Activated T-helper 1 cell treated with Interleukin-2 at 50 U/mL for 16 hours (primary cell): ENCODE results near the gene AUTS2.

Experiments
- DNase-seq: peaks from one replicate; pipeline ENCODE4 v3.0.0-alpha.2; 2020; ENCODE audit warnings: low read depth

AUTS2 gene

DNA sequence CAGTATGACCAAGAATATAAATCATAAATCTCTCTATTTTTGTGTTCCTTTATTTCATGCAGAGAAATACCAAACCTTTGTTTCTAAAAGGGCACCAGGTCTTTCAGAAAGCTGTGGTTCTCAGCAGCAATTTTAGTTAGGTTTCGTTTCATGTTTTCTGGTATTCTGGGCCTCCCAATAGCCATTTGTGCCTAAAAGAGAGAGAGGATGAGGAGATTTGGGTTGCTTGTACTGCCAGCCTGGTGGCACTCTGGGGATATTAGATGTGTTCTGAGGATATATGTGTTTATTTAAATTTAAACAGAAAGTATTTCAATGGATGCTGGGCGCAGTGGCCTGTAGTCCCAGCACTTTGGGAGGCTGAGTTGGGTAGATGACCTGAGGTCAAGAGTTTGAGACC is 471.7 kb downstream of the AUTS2 start:
- DNase-seq, result no peak

GRCh38 chr7:70071766-70072165 is 473.5 kb downstream of the AUTS2 start:
- DNase-seq, result no peak

- no peak for DNase-seq
Measured at GRCh38 chr7:70072220-70072619, 473.9 kb downstream of the AUTS2 start.

GRCh38 chr7:70076325-70076724 is 478.1 kb downstream of the AUTS2 start:
- DNase-seq, result no peak

GRCh38 chr7:70082099-70082611 is 483.9 kb downstream of the AUTS2 start:
- DNase-seq, result no peak

DNA sequence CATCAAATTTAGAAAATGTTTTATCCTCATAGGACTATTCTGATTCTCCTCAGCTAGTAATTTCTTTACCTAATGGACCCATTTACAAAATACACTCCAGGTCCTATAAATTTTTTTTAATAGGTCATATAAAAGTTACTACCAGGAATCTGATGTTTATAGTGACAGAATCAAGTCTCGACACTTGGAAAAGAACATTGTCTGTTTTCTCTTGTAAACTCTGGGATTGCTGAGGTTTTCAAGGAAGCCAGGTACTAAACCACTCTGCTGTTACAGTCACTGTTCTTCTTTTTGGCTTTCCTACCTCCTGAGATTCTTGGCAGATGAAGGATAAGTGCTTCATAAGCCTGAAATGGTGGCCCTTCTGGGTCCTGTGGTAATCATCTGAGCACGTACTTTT is 493.1 kb downstream of the AUTS2 start:
- DNase-seq, result no peak

DNA sequence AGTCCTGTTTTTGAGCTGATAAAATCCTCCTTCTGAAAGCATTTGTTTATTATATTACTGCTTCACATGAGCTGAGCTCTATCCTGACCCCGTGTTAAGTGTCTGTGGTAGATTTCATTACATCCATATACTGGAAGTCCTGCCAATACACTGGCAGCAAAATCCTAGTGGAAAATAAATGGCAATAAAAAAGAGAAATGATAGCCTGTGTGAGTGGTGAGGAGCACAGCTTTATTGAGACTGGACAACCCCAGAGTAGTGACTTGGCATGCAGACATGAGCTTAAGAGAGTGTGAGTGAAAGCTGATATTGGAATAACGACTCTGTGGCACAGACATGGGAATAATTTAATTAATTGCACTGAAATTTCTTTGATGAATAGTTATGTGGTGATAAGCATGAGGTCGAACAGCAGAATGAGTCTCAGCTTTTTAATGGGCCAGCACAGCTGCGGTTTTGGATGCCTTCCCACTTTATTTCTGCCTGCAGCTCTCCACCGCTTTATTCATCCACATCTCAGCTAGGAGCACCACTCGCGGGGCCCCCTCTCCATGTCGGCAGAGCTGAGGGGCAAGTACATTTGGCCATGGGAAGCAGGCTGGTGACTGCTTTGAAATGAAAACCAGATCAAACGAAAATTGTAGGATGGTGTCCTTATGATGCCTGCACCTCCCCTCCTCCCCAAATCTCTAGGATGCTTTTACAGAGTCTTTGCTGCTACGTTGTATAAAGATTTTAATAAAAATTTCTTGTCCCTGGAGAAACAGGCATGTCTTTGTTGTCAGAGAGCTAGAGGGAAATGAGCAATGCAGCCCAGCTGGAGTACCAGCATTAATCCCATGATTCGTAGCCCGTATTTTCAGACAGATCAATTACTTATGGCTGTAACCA is 494.3 kb downstream of the AUTS2 start:
- no peak for DNase-seq

GRCh38 chr7:70093205-70093904 is 495.1 kb downstream of the AUTS2 start:
- no peak for DNase-seq

DNA sequence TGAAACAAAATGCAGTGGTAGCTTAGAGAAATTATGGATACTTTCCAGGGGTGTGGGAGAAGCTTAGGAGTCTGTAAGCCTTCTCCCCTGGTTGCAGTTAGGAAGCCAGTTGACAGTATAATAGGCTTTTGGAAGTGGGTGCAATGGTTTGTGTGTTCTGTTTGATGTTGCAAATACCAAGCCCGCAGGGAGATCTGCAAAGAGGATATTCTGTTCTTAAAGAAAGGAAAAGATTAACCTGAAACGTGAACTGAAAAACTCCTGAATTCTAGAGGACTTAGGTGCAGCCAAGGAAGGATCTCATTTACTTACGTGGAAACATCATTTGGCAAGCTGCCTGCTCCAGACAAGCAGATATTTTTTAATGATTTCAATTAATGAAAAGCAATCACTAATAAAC is 496.6 kb downstream of the AUTS2 start:
- no peak for DNase-seq

DNA sequence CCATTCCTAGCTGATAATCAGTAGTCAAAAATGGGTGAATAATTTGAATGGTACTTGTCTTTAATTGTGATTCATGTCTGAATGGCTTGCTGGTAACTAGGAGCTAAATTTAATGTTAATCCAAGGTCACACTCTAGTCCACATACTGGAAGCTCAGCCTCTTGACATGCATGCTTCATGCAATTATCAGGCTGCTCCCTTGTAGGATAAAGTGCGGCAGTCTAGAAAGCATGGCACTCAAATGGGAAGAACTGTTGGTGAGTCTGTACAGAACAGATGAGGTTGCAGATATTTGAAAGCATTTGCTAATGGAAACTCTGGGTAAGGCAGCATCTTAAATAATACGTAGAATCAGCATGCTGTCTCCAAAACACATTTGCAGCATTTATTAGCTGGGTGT is 499.4 kb downstream of the AUTS2 start:
- no peak for DNase-seq

DNA sequence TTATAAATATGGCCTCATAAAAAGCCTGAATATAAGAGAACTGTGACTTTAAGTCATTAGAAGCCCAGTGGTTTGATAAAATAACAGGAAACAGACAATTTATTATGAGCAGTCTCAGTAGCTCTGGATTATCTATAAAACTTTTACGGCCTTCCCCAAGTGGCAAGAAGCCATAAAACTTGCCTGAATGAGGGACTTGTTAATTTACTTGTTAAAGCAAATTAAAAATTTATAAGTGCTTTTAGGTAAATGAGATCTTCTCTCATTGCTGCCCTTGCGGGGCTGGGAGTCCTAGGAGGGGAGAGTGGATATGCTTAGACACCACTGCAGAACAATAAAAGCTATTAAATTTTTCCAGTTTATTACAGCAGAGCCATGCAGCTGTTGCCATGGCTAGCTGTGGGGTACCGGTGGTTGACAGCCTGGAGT is 499.9 kb downstream of the AUTS2 start:
- no peak for DNase-seq

DNA sequence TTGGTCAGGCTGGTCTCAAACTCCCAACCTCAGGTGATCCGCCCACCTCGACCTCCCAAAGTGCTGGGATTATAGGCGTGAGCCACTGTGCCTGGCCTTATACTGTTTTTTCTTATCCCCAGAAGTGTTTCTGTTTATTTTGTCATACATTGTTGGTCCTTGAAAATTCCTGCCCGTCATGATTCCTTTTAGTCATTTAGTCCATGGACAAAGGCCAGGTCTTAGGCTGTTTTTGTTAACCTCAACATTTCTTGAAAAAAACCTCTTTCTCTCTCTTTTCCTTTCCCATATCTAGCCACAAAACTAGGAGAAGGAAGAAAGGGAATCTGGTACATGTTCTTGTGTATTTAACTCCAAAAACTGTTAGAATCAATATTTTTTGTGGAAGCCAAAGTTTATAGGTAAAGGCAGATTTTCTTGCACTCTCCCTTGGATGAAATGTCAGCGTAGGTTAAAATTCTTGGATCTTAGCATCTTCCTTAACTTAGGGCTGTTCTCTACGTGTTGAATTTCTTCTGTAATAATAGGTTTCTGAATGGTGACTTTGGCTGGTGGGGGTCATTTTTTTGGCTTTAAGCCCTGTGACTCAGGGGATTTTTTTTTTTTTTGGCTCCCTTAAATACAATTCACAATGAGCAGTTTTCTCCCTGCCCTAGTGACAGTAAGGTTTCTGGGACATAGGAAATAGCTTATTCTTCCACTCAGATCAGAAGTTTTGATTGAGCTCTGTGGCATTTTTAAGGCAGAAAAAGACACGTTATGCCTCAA is 500.8 kb downstream of the AUTS2 start:
- no peak for DNase-seq

GRCh38 chr7:70104243-70104642 is 506.0 kb downstream of the AUTS2 start:
- no peak for DNase-seq

- DNase-seq, result no peak
Measured at GRCh38 chr7:70113078-70113477, 514.8 kb downstream of the AUTS2 start.

GRCh38 chr7:70113536-70113935 is 515.3 kb downstream of the AUTS2 start:
- DNase-seq, result no peak

DNA sequence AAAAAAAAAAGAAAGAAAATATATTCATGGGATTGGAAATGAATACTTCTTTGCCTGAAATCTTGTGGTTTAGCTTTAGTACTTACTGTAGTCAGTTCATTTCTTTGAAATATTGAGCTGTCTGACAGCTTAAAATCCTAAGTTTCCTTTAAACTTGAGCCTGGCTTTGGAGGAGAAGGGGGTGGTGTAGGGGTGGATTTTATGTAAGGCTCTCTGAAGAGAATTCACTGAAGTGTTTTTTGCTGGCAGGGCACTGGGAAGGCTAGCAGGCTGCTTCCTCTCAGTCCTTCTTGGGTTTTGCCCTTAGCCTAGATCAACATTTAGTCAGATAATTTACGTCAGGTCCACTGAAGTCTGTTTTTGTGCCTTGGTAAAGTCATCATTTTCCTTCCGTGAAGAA is 516.5 kb downstream of the AUTS2 start:
- DNase-seq, result no peak

GRCh38 chr7:70116244-70116643 is 518.0 kb downstream of the AUTS2 start:
- no peak for DNase-seq

GRCh38 chr7:70116867-70117266 is 518.6 kb downstream of the AUTS2 start:
- DNase-seq, result no peak

DNA sequence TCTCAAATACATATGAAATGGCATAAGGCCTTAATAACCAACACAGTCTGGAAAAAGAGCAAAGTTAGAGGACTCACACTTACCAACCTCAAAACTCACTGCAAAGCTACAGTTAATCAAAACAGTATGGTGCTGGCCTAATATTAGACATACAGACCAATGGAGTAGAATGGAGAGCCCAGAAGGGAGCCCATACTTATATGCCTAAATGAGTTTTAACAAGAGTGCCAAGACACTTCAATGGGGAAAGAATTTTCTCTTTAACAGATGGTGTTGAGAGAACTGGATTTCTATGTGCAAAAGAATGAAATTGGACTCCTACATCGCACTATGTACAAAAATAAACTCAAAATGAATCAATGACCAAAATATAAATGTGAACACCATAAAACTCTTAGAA is 522.6 kb downstream of the AUTS2 start:
- no peak for DNase-seq

DNA sequence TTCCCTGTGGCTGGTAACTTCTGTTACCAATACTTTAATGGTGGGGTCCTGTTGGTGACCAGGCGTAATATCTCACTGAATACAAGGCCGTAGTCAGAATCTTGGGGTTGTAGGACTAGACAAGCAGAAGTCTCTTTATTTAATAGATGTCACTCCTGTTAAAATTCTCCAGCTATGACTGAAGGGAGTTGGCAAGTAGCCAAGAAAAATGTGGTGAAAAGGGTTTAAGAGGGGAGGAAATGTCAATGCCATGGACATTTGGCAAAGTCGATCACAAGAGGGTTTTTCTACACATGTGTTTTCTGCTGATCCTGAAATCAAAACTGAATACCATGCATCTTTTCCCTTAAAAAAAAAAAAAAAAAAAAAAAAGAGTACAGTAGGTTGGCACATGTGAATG is 533.5 kb downstream of the AUTS2 start:
- no peak for DNase-seq

GRCh38 chr7:70132226-70132851 is 534.1 kb downstream of the AUTS2 start:
- no peak for DNase-seq
